ENCODE measurements around the gene FRAS1. TPM values are rescaled to one million over a fixed set of nuclear protein-coding genes. Genes with fewer than 3 reads are reported as not detected.

Gene FRAS1
- total RNA-seq, 2 experiments from 2014 or later = not detected

- CTCF ChIA-PET = no interaction called here
- H3K9me3 Mint-ChIP-seq = no peaks in the 10 kb centered on the region
- H3K27me3 ChIP-seq (ENCODE audit: control insufficient read depth in 1 of 2, insufficient read depth in 2 of 2, low read length in 2 of 2) = no peaks in the 10 kb centered on the region
- intact Hi-C loops (cut with DNase I, micrococcal nuclease) = no loop called here
- H3K4me3 Mint-ChIP-seq = no peak overlapping the region
- H3K27ac Mint-ChIP-seq = no peak overlapping the region
- ATAC-seq (ENCODE audit: poor library complexity) = no peak
- no peak for DNase-seq
- no peak for TF ChIP-seq CTCF (IDR thresholded peaks at IDR 0.05)
- H3K36me3 ChIP-seq (ENCODE audit: insufficient read depth, low read length) = no peaks in the 10 kb centered on the region
- H3K4me1 Mint-ChIP-seq (ENCODE audit: low read depth) = no peaks in the 10 kb centered on the region
- H3K4me3 ChIP-seq (ENCODE audit: low read length) = no peak overlapping the region
- H3K27ac ChIP-seq (ENCODE audit: low read depth in 1 of 2, low read length in 2 of 2) = no peak overlapping the region
- no peaks in the 10 kb centered on the region for H3K4me1 ChIP-seq (ENCODE audit: insufficient read depth, low read length)
- POLR2A ChIA-PET = no interaction called here
- H3K36me3 Mint-ChIP-seq (ENCODE audit: low read depth) = no peaks in the 10 kb centered on the region
- H3K9me3 ChIP-seq (ENCODE audit: control insufficient read depth in 1 of 2, insufficient read depth in 1 of 2, low read length in 2 of 2) = no peaks in the 10 kb centered on the region
- peaks cover 16% of the 10 kb centered on the region for H3K27me3 Mint-ChIP-seq
These were observed 279.2 kb downstream of the FRAS1 start for GRCh38 chr4:78336093-78336943.

DNA sequence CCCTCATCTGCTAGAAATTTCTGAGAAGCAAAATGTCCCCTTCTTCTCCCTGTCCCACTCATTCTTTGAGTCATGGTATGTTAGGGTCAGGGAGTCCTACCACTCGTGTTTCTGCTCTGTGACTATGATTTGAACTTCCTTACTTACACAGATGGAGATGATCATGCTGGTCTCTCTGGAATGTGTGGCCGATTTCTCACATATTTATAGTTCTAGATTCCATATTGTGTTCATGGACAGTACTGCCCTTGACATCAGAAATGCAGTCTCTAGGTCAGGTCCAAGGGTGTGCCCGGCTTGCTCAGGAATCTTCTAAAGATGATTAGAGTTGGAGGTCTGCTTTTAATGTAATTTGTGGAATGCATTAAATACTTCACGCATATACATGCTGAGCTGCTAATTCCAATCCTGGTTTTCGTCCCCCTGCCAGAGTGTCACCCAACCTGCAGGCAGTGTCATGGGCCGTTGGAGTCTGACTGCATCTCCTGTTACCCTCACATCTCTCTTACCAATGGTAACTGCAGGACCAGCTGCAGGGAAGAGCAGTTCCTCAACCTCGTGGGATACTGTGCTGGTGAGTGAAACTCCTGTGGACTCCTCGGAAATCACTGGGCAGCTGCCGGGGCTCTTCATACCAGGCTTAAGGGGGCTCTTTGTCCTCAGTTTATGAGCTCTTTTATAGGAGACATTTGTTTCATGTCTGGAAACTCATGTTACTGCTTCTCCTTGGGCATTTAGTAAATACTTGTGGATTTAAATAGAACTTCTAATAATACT lies 280.3 kb downstream of the FRAS1 start:
- DNase-seq (no peak), ATAC-seq (ENCODE audit: poor library complexity) (no peak)
- Histone ChIP-seq H3K4me3 (ENCODE audit: low read length) (no peak overlapping the region), H3K27me3 (ENCODE audit: control insufficient read depth in 1 of 2, insufficient read depth in 2 of 2, low read length in 2 of 2) (no peaks in the 10 kb centered on the region), H3K36me3 (ENCODE audit: insufficient read depth, low read length) (no peaks in the 10 kb centered on the region), H3K9me3 (ENCODE audit: control insufficient read depth in 1 of 2, insufficient read depth in 1 of 2, low read length in 2 of 2) (no peaks in the 10 kb centered on the region), H3K27ac (ENCODE audit: low read depth in 1 of 2, low read length in 2 of 2) (no peak overlapping the region), H3K4me1 (ENCODE audit: insufficient read depth, low read length) (no peaks in the 10 kb centered on the region)
- H3K9me3 Mint-ChIP-seq = no peaks in the 10 kb centered on the region
- ChIA-PET CTCF (no interaction called here), POLR2A (no interaction called here)
- no peak for TF ChIP-seq CTCF (IDR thresholded peaks at IDR 0.05)
- no peaks in the 10 kb centered on the region for H3K36me3 Mint-ChIP-seq (ENCODE audit: low read depth)
- no peak overlapping the region for H3K4me3 Mint-ChIP-seq
- intact Hi-C loops (cut with DNase I, micrococcal nuclease) = no loop called here
- H3K27ac Mint-ChIP-seq = no peak overlapping the region
- H3K27me3 Mint-ChIP-seq = peaks cover 17% of the 10 kb centered on the region
- no peaks in the 10 kb centered on the region for H3K4me1 Mint-ChIP-seq (ENCODE audit: low read depth)

- Histone ChIP-seq H3K4me3 (ENCODE audit: low read length) (no peak overlapping the region), H3K9me3 (ENCODE audit: control insufficient read depth in 1 of 2, insufficient read depth in 1 of 2, low read length in 2 of 2) (no peaks in the 10 kb centered on the region), H3K27me3 (ENCODE audit: control insufficient read depth in 1 of 2, insufficient read depth in 2 of 2, low read length in 2 of 2) (no peaks in the 10 kb centered on the region), H3K27ac (ENCODE audit: low read depth in 1 of 2, low read length in 2 of 2) (no peak overlapping the region), H3K4me1 (ENCODE audit: insufficient read depth, low read length) (no peaks in the 10 kb centered on the region), H3K36me3 (ENCODE audit: insufficient read depth, low read length) (no peaks in the 10 kb centered on the region)
- H3K4me1 Mint-ChIP-seq (ENCODE audit: low read depth) = no peaks in the 10 kb centered on the region
- intact Hi-C loops (cut with DNase I, micrococcal nuclease) = no loop called here
- H3K9me3 Mint-ChIP-seq = no peaks in the 10 kb centered on the region
- no peak for TF ChIP-seq CTCF (IDR thresholded peaks at IDR 0.05)
- no peak for ATAC-seq (ENCODE audit: poor library complexity)
- no peaks in the 10 kb centered on the region for H3K36me3 Mint-ChIP-seq (ENCODE audit: low read depth)
- H3K27me3 Mint-ChIP-seq = peaks cover 16% of the 10 kb centered on the region
- no peak overlapping the region for H3K4me3 Mint-ChIP-seq
- no peak for DNase-seq
- CTCF ChIA-PET = no interaction called here
- POLR2A ChIA-PET = no interaction called here
- no peak overlapping the region for H3K27ac Mint-ChIP-seq
These were observed 285.0 kb downstream of the FRAS1 start for GRCh38 chr4:78342125-78342524.

Data from CD4-positive, alpha-beta T cell (primary cell).